ENCODE measurements around the gene CEP135. TPM values are rescaled to one million over a fixed set of nuclear protein-coding genes. Genes with fewer than 3 reads are reported as not detected.
"Not testable (repeated sequence)": the region's sequence is repeated elsewhere in the genome, so short reads cannot be mapped to it uniquely, and the experiment has no call there.

The CEP135 gene
- total RNA-seq, 1 experiment from 2014 or later = 10.9 TPM

GRCh38 chr4:55932511-55932910 is 16.2 kb upstream of the CEP135 start:
- no TSS peak for BruUV-seq (replicated peaks)
- Histone ChIP-seq H3K27ac (ENCODE audit: low read depth, low read length) (no peak overlapping the region), H3K4me1 (ENCODE audit: control insufficient read depth in 1 of 2, insufficient read depth in 2 of 2, low read length in 2 of 2) (no peaks in the 10 kb centered on the region; a peak in 1 of 4 replicates), H3K9me2 (ENCODE audit: insufficient read depth) (no peaks in the 10 kb centered on the region), H3K36me3 (ENCODE audit: control insufficient read depth in 1 of 2, insufficient read depth in 2 of 2, low read length in 2 of 2) (no peaks in the 10 kb centered on the region), H3K9ac (ENCODE audit: low read length) (no peak overlapping the region), H3K9me3 (ENCODE audit: control insufficient read depth in 1 of 2, insufficient read depth in 1 of 2, low read depth in 1 of 2, low read length in 2 of 2) (no peaks in the 10 kb centered on the region), H4K20me1 (ENCODE audit: insufficient read depth) (no peaks in the 10 kb centered on the region), H3K27me3 (ENCODE audit: insufficient read depth, low read length) (no peaks in the 10 kb centered on the region), H3K79me2 (ENCODE audit: insufficient read depth, low read length) (no peaks in the 10 kb centered on the region), H3K4me2 (ENCODE audit: low read length) (no peak overlapping the region), H2AFZ (ENCODE audit: low read depth, low read length, poor library complexity, severe bottlenecking) (no peak overlapping the region), H3K4me3 (replicated peaks in 1 of 2; ENCODE audit: low read depth in 1 of 2, low read length in 2 of 2) (no peak overlapping the region)
- intact Hi-C loops (cut with micrococcal nuclease) = no loop called here
- ATAC-seq (no peak), DNase-seq (ENCODE audit: low read depth, low spot score) (no peak)
- RAD21 ChIA-PET (ENCODE audit: low non-redundant PET in 1 of 2, low total read pairs in 2 of 2, uncharacterized antibody in 2 of 2, unreplicated experiment in 2 of 2) = no interaction called here
- POLR2A ChIA-PET = no interaction called here
- TF ChIP-seq EGR1 (IDR thresholded peaks at IDR 0.05; ENCODE audit: low read depth) (no peak), JUND (IDR thresholded peaks at IDR 0.05) (no peak), ZBTB33 (IDR thresholded peaks at IDR 0.05; ENCODE audit: extremely low read depth, insufficient replicate concordance, low read length) (no peak), POLR2A (IDR thresholded peaks at IDR 0.05; ENCODE audit: borderline replicate concordance, extremely low read depth, insufficient read depth, insufficient read length) (no peak), SIN3A (IDR thresholded peaks at IDR 0.05; ENCODE audit: low read depth) (no peak), SRF (IDR thresholded peaks at IDR 0.05; ENCODE audit: low read depth) (no peak)
- CTCF ChIA-PET = interaction anchor here (0.5 kb wide), 1 partner anchor 17 kb away, joined by 4 read pairs; no protein-coding TSS in a partner anchor

- H3K4me2 ChIP-seq (ENCODE audit: low read length) = no peak overlapping the region
- H4K20me1 ChIP-seq (ENCODE audit: insufficient read depth) = no peaks in the 10 kb centered on the region
- no peak for DNase-seq (ENCODE audit: low read depth, low spot score)
- H3K4me3 ChIP-seq (replicated peaks in 1 of 2; ENCODE audit: low read depth in 1 of 2, low read length in 2 of 2) = no peak overlapping the region
- ChIA-PET CTCF (no interaction called here), RAD21 (ENCODE audit: low non-redundant PET in 1 of 2, low total read pairs in 2 of 2, uncharacterized antibody in 2 of 2, unreplicated experiment in 2 of 2) (no interaction called here), POLR2A (no interaction called here)
- no peak overlapping the region for H2AFZ ChIP-seq (ENCODE audit: low read depth, low read length, poor library complexity, severe bottlenecking)
- no peak for ATAC-seq
- H3K27ac ChIP-seq (ENCODE audit: low read depth, low read length) = no peak overlapping the region
- no peak overlapping the region for H3K9ac ChIP-seq (ENCODE audit: low read length)
- no peaks in the 10 kb centered on the region; a peak in 1 of 4 replicates for H3K4me1 ChIP-seq (ENCODE audit: control insufficient read depth in 1 of 2, insufficient read depth in 2 of 2, low read length in 2 of 2)
- H3K9me3 ChIP-seq (ENCODE audit: control insufficient read depth in 1 of 2, insufficient read depth in 1 of 2, low read depth in 1 of 2, low read length in 2 of 2) = no peaks in the 10 kb centered on the region
- no peaks in the 10 kb centered on the region for H3K79me2 ChIP-seq (ENCODE audit: insufficient read depth, low read length)
- no peaks in the 10 kb centered on the region for H3K27me3 ChIP-seq (ENCODE audit: insufficient read depth, low read length)
- TF ChIP-seq POLR2A (IDR thresholded peaks at IDR 0.05; ENCODE audit: borderline replicate concordance, extremely low read depth, insufficient read depth, insufficient read length) (no peak), EZH2phosphoT487 (IDR thresholded peaks at IDR 0.05; ENCODE audit: borderline replicate concordance) (no peak), MAX (IDR thresholded peaks at IDR 0.05) (no peak), JUND (IDR thresholded peaks at IDR 0.05) (no peak), EZH2 (IDR thresholded peaks at IDR 0.05) (no peak), SP1 (IDR thresholded peaks at IDR 0.05; ENCODE audit: low read depth) (no peak)
- H3K36me3 ChIP-seq (ENCODE audit: control insufficient read depth in 1 of 2, insufficient read depth in 2 of 2, low read length in 2 of 2) = no peaks in the 10 kb centered on the region
- no peaks in the 10 kb centered on the region for H3K9me2 ChIP-seq (ENCODE audit: insufficient read depth)
- intact Hi-C loops (cut with micrococcal nuclease) = no loop called here
- no TSS peak for BruUV-seq (replicated peaks)
Observed at GRCh38 chr4:55933611-55934010, 15.1 kb upstream of the CEP135 start.

- H4K20me1 ChIP-seq (ENCODE audit: insufficient read depth); H3K4me1 ChIP-seq (ENCODE audit: control insufficient read depth in 1 of 2, insufficient read depth in 2 of 2, low read length in 2 of 2); intact Hi-C loops (cut with micrococcal nuclease); ATAC-seq; H3K36me3 ChIP-seq (ENCODE audit: control insufficient read depth in 1 of 2, insufficient read depth in 2 of 2, low read length in 2 of 2); CTCF ChIA-PET; BruUV-seq (replicated peaks); H3K9me3 ChIP-seq (ENCODE audit: control insufficient read depth in 1 of 2, insufficient read depth in 1 of 2, low read depth in 1 of 2, low read length in 2 of 2); H3K27me3 ChIP-seq (ENCODE audit: insufficient read depth, low read length); H3K79me2 ChIP-seq (ENCODE audit: insufficient read depth, low read length); H2AFZ ChIP-seq (ENCODE audit: low read depth, low read length, poor library complexity, severe bottlenecking); H3K27ac ChIP-seq (ENCODE audit: low read depth, low read length); POLR2A ChIA-PET; H3K4me2 ChIP-seq (ENCODE audit: low read length); DNase-seq (ENCODE audit: low read depth, low spot score); H3K9me2 ChIP-seq (ENCODE audit: insufficient read depth); RAD21 ChIA-PET (ENCODE audit: low non-redundant PET in 1 of 2, low total read pairs in 2 of 2, uncharacterized antibody in 2 of 2, unreplicated experiment in 2 of 2); H3K9ac ChIP-seq (ENCODE audit: low read length); H3K4me3 ChIP-seq (replicated peaks in 1 of 2; ENCODE audit: low read depth in 1 of 2, low read length in 2 of 2): not testable (repeated sequence)
Observed at GRCh38 chr4:55935907-55936306, 12.8 kb upstream of the CEP135 start.
